CD14-positive monocyte (primary cell): Measurements from ENCODE around the gene GNAS. TPM values are rescaled to one million over a fixed set of nuclear protein-coding genes. Genes with fewer than 3 reads are reported as not detected.

Source experiments
- DNase-seq, 3 donors: peaks; one replicate each; pipeline ENCODE4 v3.0.0-alpha.2; 2011 to 2022
- H2AFZ ChIP-seq: 2 replicates; pipeline ENCODE4 v1.6.0; 2012; ENCODE audit warnings: mild to moderate bottlenecking, low read depth, low read length, inconsistent platforms; ENCODE audit not compliant: insufficient read depth, poor library complexity, severe bottlenecking
- H3K27ac ChIP-seq, 2 donors: 1 replicate in 1 of 2; 2 replicates in 1 of 2; pipeline ENCODE4 v1.5.1; 2012 to 2013; ENCODE audit warnings: low read length in 2 of 2, control low read depth in 1 of 2, inconsistent platforms in 1 of 2, low read depth in 1 of 2, mild to moderate bottlenecking in 1 of 2
- H3K27me3 ChIP-seq, 2 donors: one replicate each; pipeline versions ENCODE4 v1.6.0 to v1.6.1; 2011 to 2013; ENCODE audit warnings: low read length in 2 of 2; ENCODE audit not compliant: control insufficient read depth in 2 of 2, insufficient read depth in 2 of 2
- H3K36me3 ChIP-seq, 2 donors: replicated peaks in 1 of 2; 1 replicate in 1 of 2; 2 replicates in 1 of 2; pipeline versions ENCODE4 v1.5.1 to v1.6.1; 2012 to 2013; ENCODE audit warnings: low read length in 2 of 2, control low read depth in 1 of 2, inconsistent platforms in 1 of 2, mild to moderate bottlenecking in 1 of 2; ENCODE audit not compliant: insufficient read depth in 2 of 2, control insufficient read depth in 1 of 2
- H3K4me1 ChIP-seq, 2 donors: 1 replicate in 1 of 2; 2 replicates in 1 of 2; pipeline versions ENCODE4 v1.5.1 to v1.6.1; 2012 to 2013; ENCODE audit warnings: low read length in 2 of 2, control low read depth in 1 of 2, inconsistent platforms in 1 of 2, mild to moderate bottlenecking in 1 of 2, moderate library complexity in 1 of 2; ENCODE audit not compliant: insufficient read depth in 2 of 2, control insufficient read depth in 1 of 2
- H3K4me2 ChIP-seq: replicated peaks from 2 replicates; pipeline ENCODE3; 2012; ENCODE audit warnings: low read length, moderate library complexity, mild to moderate bottlenecking; ENCODE audit not compliant: poor library complexity, severe bottlenecking; ENCODE audit errors: extremely low read depth
- H3K4me3 ChIP-seq, 3 experiments: fragments of 200-600 bp in 1 of 3; sonication (generic) in 1 of 3; replicated peaks in 1 of 3; 1 replicate in 2 of 3; 2 replicates in 1 of 3; pipeline ENCODE4 v1.5.1; 2011 to 2013; ENCODE audit warnings: low read length in 3 of 3, mild to moderate bottlenecking in 3 of 3, control low read depth in 2 of 3, low read depth in 2 of 3, inconsistent platforms in 1 of 3, moderate library complexity in 1 of 3
- H3K79me2 ChIP-seq: 2 replicates; pipeline ENCODE4 v1.6.0; 2012; ENCODE audit warnings: mild to moderate bottlenecking, control low read depth, inconsistent platforms, low read length, moderate library complexity; ENCODE audit not compliant: insufficient read depth
- H3K9ac ChIP-seq: 2 replicates; pipeline ENCODE4 v1.6.0; 2017; ENCODE audit warnings: low read length, mild to moderate bottlenecking; ENCODE audit not compliant: insufficient read depth, poor library complexity, severe bottlenecking
- H3K9me3 ChIP-seq, 2 donors: replicated peaks in 1 of 2; 1 replicate in 1 of 2; 2 replicates in 1 of 2; pipeline versions ENCODE4 v1.5.1 to v1.6.1; 2012 to 2013; ENCODE audit warnings: low read length in 2 of 2, control low read depth in 1 of 2; ENCODE audit not compliant: control insufficient read depth in 1 of 2, insufficient read depth in 1 of 2
- H4K20me1 ChIP-seq: 2 replicates; pipeline ENCODE4 v1.6.0; 2012; ENCODE audit warnings: mild to moderate bottlenecking, low read length, control low read depth, moderate library complexity; ENCODE audit not compliant: insufficient read depth
- H3K27ac Mint-ChIP-seq, 7 donors: one replicate each; pipeline ENCODE4 v1.8.0; 2020; ENCODE audit warnings: mild to moderate bottlenecking in 7 of 7, mixed read lengths in 7 of 7, moderate library complexity in 6 of 7, inconsistent platforms in 2 of 7
- H3K27me3 Mint-ChIP-seq, 3 donors: one replicate each; pipeline ENCODE4 v1.8.0; 2021 to 2022; ENCODE audit warnings: low read depth in 3 of 3, mild to moderate bottlenecking in 3 of 3, mixed read lengths in 3 of 3, moderate library complexity in 3 of 3, inconsistent platforms in 1 of 3
- H3K36me3 Mint-ChIP-seq, 2 donors: one replicate each; pipeline ENCODE4 v1.8.0; 2020; ENCODE audit warnings: mixed read lengths in 2 of 2, inconsistent platforms in 1 of 2, mild to moderate bottlenecking in 1 of 2
- H3K4me1 Mint-ChIP-seq: one replicate; pipeline ENCODE4 v1.8.0; 2020; ENCODE audit warnings: mild to moderate bottlenecking, mixed read lengths
- H3K4me3 Mint-ChIP-seq, 2 donors: one replicate each; pipeline ENCODE4 v1.8.0; 2020; ENCODE audit warnings: mild to moderate bottlenecking in 2 of 2, mixed read lengths in 2 of 2, moderate library complexity in 1 of 2
- H3K9me3 Mint-ChIP-seq, 7 donors: one replicate each; pipeline ENCODE4 v1.8.0; 2020 to 2022; ENCODE audit warnings: mixed read lengths in 7 of 7, mild to moderate bottlenecking in 6 of 7, moderate library complexity in 6 of 7, inconsistent platforms in 2 of 7
- WGBS: methylation state at CpG from one replicate; pipeline ENCODE4 v1.1.5; 2013; ENCODE audit warnings: missing lambda C conversion rate; ENCODE audit not compliant: insufficient coverage; 5-methylcytosine and 5-hydroxymethylcytosine counted together
- intact Hi-C, 2 donors: fragments of 100-400 bp; cut with micrococcal nuclease; formaldehyde crosslinking; loops; one replicate each; pipeline versions ENCODE4 v1.15.0 to v1.15.1; 2023
- polyA plus RNA-seq, 3 donors: library from polyadenylated mRNA; depleted of rRNA in 1 of 3; unstranded in 2 of 3; stranded (reverse) in 1 of 3; fragments of 300-500 nt in 2 of 3; fragments of >200 nt in 1 of 3; fragmentation: Illumina TruSeq in 2 of 3; gene quantifications; 1 replicate in 2 of 3; 2 replicates in 1 of 3; pipeline ENCODE4 v1.2.3, GENCODE V29; 2012 to 2021
- TF ChIP-seq, protein P1 (sequence below): fragments of 200-600 bp; IDR thresholded peaks from one replicate; pipeline ENCODE4 v1.8.0; 2022; ENCODE audit warnings: antibody characterized with exemption, mild to moderate bottlenecking

GNAS gene
- polyA plus RNA-seq, 3 donors, result 109 to 1,105 (median 124) TPM

DNA sequence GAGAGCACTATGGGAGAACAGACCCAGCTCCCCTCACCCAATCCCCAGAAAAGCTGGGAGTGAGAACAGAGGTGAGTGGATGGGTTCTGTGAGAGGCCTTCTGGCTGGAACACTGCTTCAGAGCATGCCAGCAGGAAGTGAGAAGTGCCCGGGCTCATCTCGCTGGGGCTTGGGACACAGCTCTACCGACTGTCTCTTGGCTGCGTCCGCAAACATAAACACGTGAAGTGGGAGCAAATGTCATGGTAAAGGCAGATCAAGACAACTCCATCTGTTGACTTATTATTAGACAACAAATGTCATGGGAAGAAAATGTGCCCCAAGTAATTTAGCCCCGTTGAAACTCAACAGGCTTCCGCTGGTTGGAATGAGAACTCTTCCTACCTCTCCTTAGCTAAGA, 27.7 kb upstream of the GNAS start:
- Histone ChIP-seq H3K9ac (no peak overlapping the region), H2AFZ (no peak overlapping the region), H4K20me1 (no peaks in the 10 kb centered on the region), H3K4me2 (no peak overlapping the region), H3K4me3 (no peak overlapping the region), H3K36me3 (no peaks in the 10 kb centered on the region), H3K27ac (no peak overlapping the region), H3K27me3 (no peaks in the 10 kb centered on the region), H3K79me2 (no peaks in the 10 kb centered on the region), H3K9me3 (peaks cover 0 to 4% of the 10 kb centered on the region in 2 donors), H3K4me1 (no peaks in the 10 kb centered on the region)
- Mint-ChIP-seq H3K36me3 (no peaks in the 10 kb centered on the region), H3K27me3 (peaks cover 7 to 12% (median 10%) of the 10 kb centered on the region in 3 donors), H3K27ac (no peak overlapping the region), H3K9me3 (peaks cover 5 to 13% (median 10%) of the 10 kb centered on the region in 7 donors), H3K4me3 (no peak overlapping the region), H3K4me1 (no peaks in the 10 kb centered on the region)
- intact Hi-C loops, result no loop called here
- no peak for DNase-seq
- no CpG with 5 or more reads among the region's 8 CpGs for WGBS
- TF ChIP-seq, protein P1, sequence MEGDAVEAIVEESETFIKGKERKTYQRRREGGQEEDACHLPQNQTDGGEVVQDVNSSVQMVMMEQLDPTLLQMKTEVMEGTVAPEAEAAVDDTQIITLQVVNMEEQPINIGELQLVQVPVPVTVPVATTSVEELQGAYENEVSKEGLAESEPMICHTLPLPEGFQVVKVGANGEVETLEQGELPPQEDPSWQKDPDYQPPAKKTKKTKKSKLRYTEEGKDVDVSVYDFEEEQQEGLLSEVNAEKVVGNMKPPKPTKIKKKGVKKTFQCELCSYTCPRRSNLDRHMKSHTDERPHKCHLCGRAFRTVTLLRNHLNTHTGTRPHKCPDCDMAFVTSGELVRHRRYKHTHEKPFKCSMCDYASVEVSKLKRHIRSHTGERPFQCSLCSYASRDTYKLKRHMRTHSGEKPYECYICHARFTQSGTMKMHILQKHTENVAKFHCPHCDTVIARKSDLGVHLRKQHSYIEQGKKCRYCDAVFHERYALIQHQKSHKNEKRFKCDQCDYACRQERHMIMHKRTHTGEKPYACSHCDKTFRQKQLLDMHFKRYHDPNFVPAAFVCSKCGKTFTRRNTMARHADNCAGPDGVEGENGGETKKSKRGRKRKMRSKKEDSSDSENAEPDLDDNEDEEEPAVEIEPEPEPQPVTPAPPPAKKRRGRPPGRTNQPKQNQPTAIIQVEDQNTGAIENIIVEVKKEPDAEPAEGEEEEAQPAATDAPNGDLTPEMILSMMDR, result no peak

GRCh38 chr20:58825450-58825849, 27.1 kb upstream of the GNAS start:
- H3K4me1 Mint-ChIP-seq, result no peaks in the 10 kb centered on the region
- TF ChIP-seq, protein P1, result no peak
- peaks cover 8 to 12% (median 12%) of the 10 kb centered on the region in 3 donors for H3K27me3 Mint-ChIP-seq
- Histone ChIP-seq H3K27ac (no peak overlapping the region), H4K20me1 (no peaks in the 10 kb centered on the region), H3K4me3 (no peak overlapping the region), H3K36me3 (no peaks in the 10 kb centered on the region), H3K79me2 (no peaks in the 10 kb centered on the region), H3K4me2 (no peak overlapping the region), H3K27me3 (no peaks in the 10 kb centered on the region), H3K9me3 (peaks cover 0 to 5% of the 10 kb centered on the region in 2 donors), H2AFZ (no peak overlapping the region), H3K9ac (no peak overlapping the region), H3K4me1 (no peaks in the 10 kb centered on the region)
- WGBS, result 85% methylated on average over 4 of the region's 6 CpGs
- peaks cover 5 to 13% (median 10%) of the 10 kb centered on the region in 7 donors for H3K9me3 Mint-ChIP-seq
- intact Hi-C loops, result no loop called here
- DNase-seq, result no peak
- H3K27ac Mint-ChIP-seq, result no peak overlapping the region
- no peaks in the 10 kb centered on the region for H3K36me3 Mint-ChIP-seq
- H3K4me3 Mint-ChIP-seq, result no peak overlapping the region
